HCT116 (cell line): Measurements from ENCODE around the gene CCNG1. TPM values are rescaled to one million over a fixed set of nuclear protein-coding genes. Genes with fewer than 3 reads are reported as not detected.

Experiments used
- ATAC-seq: fragments of 200-7000 bp; cut with Tn5 transposase; 2 replicates; pipeline ENCODE4 v1.9.1; 2020; ENCODE audit warnings: mild to moderate bottlenecking, moderate library complexity
- BruUV-seq: library from RNA; stranded (reverse); fragments of 400-500 nt; replicated peaks from 2 replicates; lab custom pipeline; 2021; lab: Mats Ljungman, UMichigan
- CTCF ChIA-PET: fragments of 300-600 bp; sonication (Branson Sonifier 250); formaldehyde crosslinking; loops from one replicate; lab custom pipeline; 2021; ENCODE audit warnings: antibody characterized with exemption; lab: Charles Lee
- POLR2A ChIA-PET: fragments of 300-600, 350-600 bp; sonication (Branson Sonifier 250); formaldehyde crosslinking; loops from one replicate; lab custom pipeline; 2021; ENCODE audit warnings: antibody characterized with exemption; lab: Charles Lee
- RAD21 ChIA-PET, 2 experiments: fragments of 300-600 bp; sonication (Branson Sonifier 250); formaldehyde crosslinking; loops; one replicate each; lab custom pipeline; 2023; ENCODE audit warnings: low total read pairs in 2 of 2; ENCODE audit not compliant: uncharacterized antibody in 2 of 2, unreplicated experiment in 2 of 2, low non-redundant PET in 1 of 2; lab: Charles Lee
- DNase-seq: peaks from one replicate; pipeline ENCODE4 v3.0.0-alpha.2; 2010; ENCODE audit warnings: low read depth, low spot score
- H2AFZ ChIP-seq: fragments of 200-600 bp; shearing (Covaris generic), sonication (generic); 2 replicates; pipeline ENCODE4 v1.6.1; 2017; ENCODE audit warnings: low read depth, mixed run types, mixed read lengths, antibody characterized with exemption, low read length; ENCODE audit not compliant: poor library complexity, severe bottlenecking
- H3K27ac ChIP-seq: 2 replicates; pipeline ENCODE4 v1.5.1; 2012; ENCODE audit warnings: low read depth, low read length
- H3K27me3 ChIP-seq: fragments of 200-600 bp; sonication (generic); 2 replicates; pipeline ENCODE4 v1.6.1; 2016; ENCODE audit warnings: mixed run types, low read length, mixed read lengths; ENCODE audit not compliant: insufficient read depth
- H3K36me3 ChIP-seq, 2 experiments: fragments of 200-500 bp in 1 of 2; fragments of 200-600 bp in 1 of 2; sonication (Bioruptor generic) in 1 of 2; sonication (generic) in 1 of 2; 2 replicates each; pipeline versions ENCODE4 v1.5.1 to v1.6.1; 2014 to 2016; ENCODE audit warnings: low read length in 2 of 2, inconsistent platforms in 1 of 2, mixed read lengths in 1 of 2, mixed run types in 1 of 2; ENCODE audit not compliant: insufficient read depth in 2 of 2, control insufficient read depth in 1 of 2
- H3K4me1 ChIP-seq, 2 experiments: fragments of 200-600 bp in 1 of 2; sonication (generic) in 1 of 2; 2 replicates each; pipeline versions ENCODE4 v1.5.1 to v1.6.1; 2012 to 2017; ENCODE audit warnings: low read length in 2 of 2, inconsistent platforms in 1 of 2, mild to moderate bottlenecking in 1 of 2, mixed read lengths in 1 of 2, mixed run types in 1 of 2, moderate library complexity in 1 of 2; ENCODE audit not compliant: insufficient read depth in 2 of 2, control insufficient read depth in 1 of 2
- H3K4me2 ChIP-seq: fragments of 200-600 bp; sonication (generic); 2 replicates; pipeline ENCODE4 v1.6.1; 2017; ENCODE audit warnings: mixed run types, low read length, mixed read lengths
- H3K4me3 ChIP-seq, 2 experiments: fragments of 200-600 bp in 1 of 2; sonication (generic) in 1 of 2; replicated peaks in 1 of 2; 2 replicates each; pipeline ENCODE4 v1.5.1; 2011 to 2016; ENCODE audit warnings: low read length in 2 of 2, control low read depth in 1 of 2, low read depth in 1 of 2, mild to moderate bottlenecking in 1 of 2, mixed read lengths in 1 of 2, mixed run types in 1 of 2
- H3K79me2 ChIP-seq: fragments of 200-600 bp; sonication (generic); 2 replicates; pipeline ENCODE4 v1.6.1; 2017; ENCODE audit warnings: mild to moderate bottlenecking, mixed run types, low read length, moderate library complexity, mixed read lengths; ENCODE audit not compliant: insufficient read depth
- H3K9ac ChIP-seq: fragments of 200-600 bp; sonication (generic); 2 replicates; pipeline ENCODE4 v1.6.1; 2016; ENCODE audit warnings: low read length, mixed read lengths
- H3K9me2 ChIP-seq: fragments of 200-600 bp; sonication (generic), shearing (Covaris generic); 2 replicates; pipeline ENCODE4 v1.6.1; 2017; ENCODE audit warnings: mixed run types, mild to moderate bottlenecking, moderate library complexity; ENCODE audit not compliant: insufficient read depth
- H3K9me3 ChIP-seq, 2 experiments: fragments of 200-500 bp in 1 of 2; fragments of 200-600 bp in 1 of 2; sonication (Bioruptor generic) in 1 of 2; sonication (generic) in 1 of 2; 2 replicates each; pipeline ENCODE4 v1.6.1; 2014 to 2017; ENCODE audit warnings: low read length in 2 of 2, mixed read lengths in 2 of 2, inconsistent platforms in 1 of 2, low read depth in 1 of 2, mild to moderate bottlenecking in 1 of 2, mixed run types in 1 of 2, moderate library complexity in 1 of 2; ENCODE audit not compliant: control insufficient read depth in 1 of 2, insufficient read depth in 1 of 2
- H4K20me1 ChIP-seq: fragments of 200-600 bp; sonication (generic), shearing (Covaris generic); 2 replicates; pipeline ENCODE4 v1.6.1; 2017; ENCODE audit warnings: mixed run types, mild to moderate bottlenecking, moderate library complexity; ENCODE audit not compliant: insufficient read depth
- ATF3 ChIP-seq: IDR thresholded peaks from 2 replicates; pipeline ENCODE4 v1.6.1; 2012
- CBX3 ChIP-seq: IDR thresholded peaks from 2 replicates; pipeline ENCODE4 v1.6.1; 2012; ENCODE audit warnings: low read depth
- CEBPB ChIP-seq: IDR thresholded peaks from 2 replicates; pipeline ENCODE4 v1.6.1; 2012; ENCODE audit warnings: low read depth
- EGR1 ChIP-seq: IDR thresholded peaks from 2 replicates; pipeline ENCODE4 v1.6.1; 2012; ENCODE audit warnings: low read depth
- ELF1 ChIP-seq: IDR thresholded peaks from 2 replicates; pipeline ENCODE4 v1.6.1; 2012; ENCODE audit warnings: low read depth, borderline replicate concordance
- EZH2 ChIP-seq: fragments of 200-600 bp; sonication (generic); IDR thresholded peaks from 2 replicates; pipeline ENCODE4 v1.6.1; 2017; ENCODE audit warnings: antibody characterized with exemption, mixed run types
- JUND ChIP-seq: IDR thresholded peaks from 2 replicates; pipeline ENCODE4 v1.6.1; 2012
- POLR2AphosphoS5 ChIP-seq: IDR thresholded peaks from 2 replicates; pipeline ENCODE4 v1.6.1; 2011; ENCODE audit warnings: mild to moderate bottlenecking, low read depth, low read length, moderate library complexity
- RAD21 ChIP-seq: IDR thresholded peaks from 2 replicates; pipeline ENCODE4 v1.6.1; 2012; ENCODE audit warnings: low read depth, mild to moderate bottlenecking
- YY1 ChIP-seq: IDR thresholded peaks from 2 replicates; pipeline ENCODE4 v1.6.1; 2011; ENCODE audit warnings: low read length, low read depth, moderate library complexity, mild to moderate bottlenecking; ENCODE audit not compliant: insufficient replicate concordance; ENCODE audit errors: extremely low read depth
- ZBTB33 ChIP-seq: IDR thresholded peaks from 2 replicates; pipeline ENCODE4 v1.6.1; 2011; ENCODE audit warnings: mild to moderate bottlenecking, low read length, moderate library complexity; ENCODE audit not compliant: insufficient replicate concordance; ENCODE audit errors: extremely low read depth
- ZNF274 ChIP-seq: fragments of 200-500 bp; sonication (Bioruptor generic); IDR thresholded peaks from 2 replicates; pipeline ENCODE4 v1.6.1; 2014; ENCODE audit warnings: mild to moderate bottlenecking, low read depth, low read length, inconsistent platforms
- intact Hi-C: fragments of 100-400 bp; cut with micrococcal nuclease; formaldehyde crosslinking; loops from 2 replicates; pipeline ENCODE4 v1.10.0; 2022
- total RNA-seq: library from RNA; stranded (reverse); gene quantifications from one replicate; pipeline ENCODE4 v1.2.1, GENCODE V29; 2021; ENCODE audit not compliant: unreplicated experiment

The CCNG1 gene
- total RNA-seq, 1 experiment from 2014 or later: 176 TPM

GRCh38 chr5:163434401-163434866 is 3.0 kb upstream of the CCNG1 start:
- Histone ChIP-seq H3K36me3 (peaks cover 3 to 4% of the 10 kb centered on the region in 2 experiments; a peak in 1 of 4 replicates), H3K9ac (no peak overlapping the region), H3K4me3 (no peak overlapping the region), H3K9me3 (no peaks in the 10 kb centered on the region), H3K27ac (no peak overlapping the region), H3K27me3 (no peaks in the 10 kb centered on the region), H3K4me1 (peaks cover 0 to 14% of the 10 kb centered on the region in 2 experiments; a peak in 3 of 4 replicates), H2AFZ (no peak overlapping the region), H3K79me2 (peaks cover 20% of the 10 kb centered on the region), H4K20me1 (no peaks in the 10 kb centered on the region), H3K4me2 (no peak overlapping the region), H3K9me2 (no peaks in the 10 kb centered on the region)
- ChIA-PET CTCF (no interaction called here), RAD21 (no interaction called here), POLR2A (no interaction called here)
- BruUV-seq: no TSS peak
- TF ChIP-seq YY1: no peak
- TF ChIP-seq RAD21: no peak
- no peak for TF ChIP-seq ELF1
- no peak for TF ChIP-seq EGR1
- TF ChIP-seq JUND: no peak
- intact Hi-C loops: no loop called here
- no peak for DNase-seq
- ATAC-seq: no peak

- POLR2A ChIA-PET: no interaction called here
- RAD21 ChIA-PET: no interaction called here
- intact Hi-C loops: no loop called here
- Histone ChIP-seq H3K36me3 (peaks cover 17 to 20% of the 10 kb centered on the region in 2 experiments), H3K27ac (peak overlapping the region; percentile 46; the same call in 1 of the 2 replicates), H3K4me2 (peak overlapping the region; percentile 66), H2AFZ (peak overlapping the region; percentile 24), H3K4me1 (peaks cover 0 to 14% of the 10 kb centered on the region in 2 experiments; a peak in 3 of 4 replicates), H3K9me2 (no peaks in the 10 kb centered on the region), H3K9me3 (no peaks in the 10 kb centered on the region), H4K20me1 (no peaks in the 10 kb centered on the region), H3K9ac (peak overlapping the region; percentile 46), H3K27me3 (no peaks in the 10 kb centered on the region), H3K4me3 (peak overlapping the region; percentile 72 to 87), H3K79me2 (peaks cover 41% of the 10 kb centered on the region)
- no peak for TF ChIP-seq RAD21
- TF ChIP-seq POLR2AphosphoS5: no peak
- no peak for TF ChIP-seq EGR1
- TF ChIP-seq ATF3: no peak
- TF ChIP-seq JUND: no peak
- TF ChIP-seq CBX3: no peak
- TF ChIP-seq YY1: no peak
- TF ChIP-seq ZNF274: no peak
- TF ChIP-seq EZH2: no peak
- no peak for TF ChIP-seq ZBTB33
- TF ChIP-seq CEBPB: no peak
- ATAC-seq (no peak), DNase-seq (no peak)
- BruUV-seq: TSS peak; percentile 88
- CTCF ChIA-PET: no interaction called here
Observed at GRCh38 chr5:163436515-163436914, 880 bp upstream of the CCNG1 start.
